OCI-LY1 (cell line): ENCODE results near the gene WDR93.

ENCODE experiments used
- H2AFZ ChIP-seq: fragments of 200-600 bp; sonication (generic), shearing (Covaris generic); 2 replicates; pipeline ENCODE4 v1.6.0; 2014; ENCODE audit warnings: antibody characterized with exemption, mild to moderate bottlenecking, low read length
- H3F3A ChIP-seq: fragments of 200-600 bp; sonication (generic), shearing (Covaris generic); 2 replicates; pipeline ENCODE4 v1.6.0; 2014; ENCODE audit warnings: mild to moderate bottlenecking, antibody characterized with exemption, low read length, moderate library complexity; ENCODE audit not compliant: insufficient read depth
- H3K27ac ChIP-seq: fragments of 200-600 bp; sonication (generic); 2 replicates; pipeline ENCODE4 v1.5.1; 2014; ENCODE audit warnings: low read length, mixed run types, mild to moderate bottlenecking, low read depth; ENCODE audit not compliant: poor library complexity, severe bottlenecking
- H3K27me3 ChIP-seq: fragments of 200-600 bp; sonication (generic); 2 replicates; pipeline ENCODE4 v1.6.0; 2014; ENCODE audit warnings: antibody characterized with exemption, mild to moderate bottlenecking, low read length, moderate library complexity; ENCODE audit not compliant: insufficient read depth
- H3K36me3 ChIP-seq: fragments of 200-600 bp; sonication (generic); 2 replicates; pipeline ENCODE4 v1.6.1; 2014; ENCODE audit warnings: mild to moderate bottlenecking, antibody characterized with exemption, low read length, moderate library complexity, mixed read lengths; ENCODE audit not compliant: insufficient read depth
- H3K4me1 ChIP-seq: fragments of 200-600 bp; sonication (generic); 2 replicates; pipeline ENCODE4 v1.5.1; 2014; ENCODE audit warnings: mild to moderate bottlenecking, low read length, moderate library complexity; ENCODE audit not compliant: insufficient read depth, severe bottlenecking
- H3K4me2 ChIP-seq: fragments of 200-600 bp; sonication (generic), shearing (Covaris generic); 2 replicates; pipeline ENCODE4 v1.6.1; 2014; ENCODE audit warnings: low read length
- H3K4me3 ChIP-seq: fragments of 200-600 bp; sonication (generic); 2 replicates; pipeline ENCODE4 v1.5.1; 2014; ENCODE audit warnings: low read length, low read depth, mild to moderate bottlenecking, mixed read lengths; ENCODE audit not compliant: poor library complexity, severe bottlenecking
- H3K79me2 ChIP-seq: fragments of 200-600 bp; shearing (Covaris generic); 2 replicates; pipeline ENCODE4 v1.6.1; 2016; ENCODE audit warnings: mixed run types, low read length, mixed read lengths; ENCODE audit not compliant: insufficient read depth
- H3K9ac ChIP-seq: fragments of 200-600 bp; sonication (generic), shearing (Covaris generic); 2 replicates; pipeline ENCODE4 v1.6.1; 2014; ENCODE audit warnings: mild to moderate bottlenecking, low read length, mixed read lengths
- H3K9me2 ChIP-seq: fragments of 200-600 bp; sonication (generic), shearing (Covaris generic); 2 replicates; pipeline ENCODE4 v1.6.1; 2014; ENCODE audit warnings: low read depth, mild to moderate bottlenecking, low read length, mixed read lengths
- H3K9me3 ChIP-seq: fragments of 200-600 bp; shearing (Covaris generic); 2 replicates; pipeline ENCODE4 v1.6.1; 2014; ENCODE audit warnings: low read length, mixed read lengths
- H4K20me1 ChIP-seq: fragments of 200-600 bp; sonication (generic), shearing (Covaris generic); 2 replicates; pipeline ENCODE4 v1.6.0; 2016; ENCODE audit warnings: mild to moderate bottlenecking, low read length; ENCODE audit not compliant: insufficient read depth
- CTCF ChIP-seq: fragments of 200-600 bp; sonication (generic), shearing (Covaris generic); IDR thresholded peaks from 2 replicates; pipeline ENCODE4 v1.5.1; 2017; ENCODE audit warnings: mild to moderate bottlenecking, antibody characterized with exemption, low read length, moderate library complexity, mixed read lengths
- EZH2 ChIP-seq: fragments of 200-600 bp; sonication (generic), shearing (Covaris generic); IDR thresholded peaks from 2 replicates; pipeline ENCODE4 v1.8.0; 2017; ENCODE audit warnings: borderline replicate concordance, mixed run types, mild to moderate bottlenecking, antibody characterized with exemption, low read length, moderate library complexity, mixed read lengths

The WDR93 gene

GRCh38 chr15:89790661-89791060, 100.0 kb downstream of the WDR93 start:
- no peak overlapping the region for H2AFZ ChIP-seq
- H3K9me2 ChIP-seq = no peaks in the 10 kb centered on the region
- no peaks in the 10 kb centered on the region; the same call in 1 of the 2 replicates for H3K36me3 ChIP-seq
- H3K4me1 ChIP-seq = no peaks in the 10 kb centered on the region
- H3K9ac ChIP-seq = no peak overlapping the region
- H3K4me2 ChIP-seq = no peak overlapping the region
- H3K9me3 ChIP-seq = peaks cover 9% of the 10 kb centered on the region
- TF ChIP-seq EZH2 = no peak
- no peak for TF ChIP-seq CTCF
- no peak overlapping the region for H3K4me3 ChIP-seq
- H3K27me3 ChIP-seq = no peaks in the 10 kb centered on the region; the same call in none of the 2 replicates
- no peak overlapping the region for H3K27ac ChIP-seq
- no peaks in the 10 kb centered on the region for H3K79me2 ChIP-seq
- no peaks in the 10 kb centered on the region for H4K20me1 ChIP-seq
- H3F3A ChIP-seq = no peaks in the 10 kb centered on the region

- Histone ChIP-seq H3K79me2 (no peaks in the 10 kb centered on the region), H3K4me2 (no peak overlapping the region), H4K20me1 (no peaks in the 10 kb centered on the region), H3K4me3 (no peak overlapping the region), H3K9ac (no peak overlapping the region), H3K9me2 (no peaks in the 10 kb centered on the region), H2AFZ (no peak overlapping the region), H3K4me1 (no peaks in the 10 kb centered on the region), H3K9me3 (peaks cover 9% of the 10 kb centered on the region), H3F3A (no peaks in the 10 kb centered on the region), H3K27me3 (no peaks in the 10 kb centered on the region; the same call in none of the 2 replicates), H3K27ac (no peak overlapping the region), H3K36me3 (no peaks in the 10 kb centered on the region; the same call in 1 of the 2 replicates)
- TF ChIP-seq CTCF = no peak
- no peak for TF ChIP-seq EZH2
Observed at GRCh38 chr15:89792106-89792805, 101.6 kb downstream of the WDR93 start.
